Endothelial cell (in vitro differentiated cells): ENCODE data around the gene ALG14. TPM values are rescaled to one million over a fixed set of nuclear protein-coding genes. Genes with fewer than 3 reads are reported as not detected.

Experiments
- DNase-seq: peaks from one replicate; pipeline ENCODE4 v3.0.0; 2021; ENCODE audit warnings: low spot score
- H3K27ac Mint-ChIP-seq: one replicate; pipeline ENCODE4 v1.8.0; 2021; ENCODE audit warnings: mixed read lengths, inconsistent platforms; ENCODE audit not compliant: unreplicated experiment
- H3K27me3 Mint-ChIP-seq: one replicate; pipeline ENCODE4 v1.8.0; 2021; ENCODE audit warnings: mild to moderate bottlenecking, moderate library complexity, mixed read lengths, inconsistent platforms; ENCODE audit not compliant: unreplicated experiment
- H3K36me3 Mint-ChIP-seq: one replicate; pipeline ENCODE4 v1.8.0; 2021; ENCODE audit warnings: mild to moderate bottlenecking, low read depth, mixed read lengths, inconsistent platforms; ENCODE audit not compliant: unreplicated experiment
- H3K4me1 Mint-ChIP-seq: one replicate; pipeline ENCODE4 v1.8.0; 2021; ENCODE audit warnings: mild to moderate bottlenecking, mixed read lengths, inconsistent platforms; ENCODE audit not compliant: unreplicated experiment
- H3K4me3 Mint-ChIP-seq: one replicate; pipeline ENCODE4 v1.8.0; 2021; ENCODE audit warnings: mild to moderate bottlenecking, mixed read lengths, inconsistent platforms; ENCODE audit not compliant: unreplicated experiment
- H3K9me3 Mint-ChIP-seq: one replicate; pipeline ENCODE4 v1.8.0; 2021; ENCODE audit warnings: mixed read lengths, inconsistent platforms; ENCODE audit not compliant: unreplicated experiment
- total RNA-seq: library from RNA; stranded (reverse); fragmentation: NEBNext Ultra II Directional; extraction: Animal tissue kit (Norgen Biotek cat#: 25700); gene quantifications from one replicate; pipeline ENCODE4 v1.2.1, GENCODE V29; 2021; ENCODE audit not compliant: unreplicated experiment
- TF ChIP-seq, protein P1 (sequence below): fragments of 200-600 bp; sonication (generic); IDR thresholded peaks from one replicate; pipeline ENCODE4 v1.5.0; 2021; ENCODE audit warnings: antibody characterized with exemption; ENCODE audit not compliant: unreplicated experiment

Gene ALG14
- total RNA-seq, 1 donor from 2014 or later = 2.2 TPM

DNA sequence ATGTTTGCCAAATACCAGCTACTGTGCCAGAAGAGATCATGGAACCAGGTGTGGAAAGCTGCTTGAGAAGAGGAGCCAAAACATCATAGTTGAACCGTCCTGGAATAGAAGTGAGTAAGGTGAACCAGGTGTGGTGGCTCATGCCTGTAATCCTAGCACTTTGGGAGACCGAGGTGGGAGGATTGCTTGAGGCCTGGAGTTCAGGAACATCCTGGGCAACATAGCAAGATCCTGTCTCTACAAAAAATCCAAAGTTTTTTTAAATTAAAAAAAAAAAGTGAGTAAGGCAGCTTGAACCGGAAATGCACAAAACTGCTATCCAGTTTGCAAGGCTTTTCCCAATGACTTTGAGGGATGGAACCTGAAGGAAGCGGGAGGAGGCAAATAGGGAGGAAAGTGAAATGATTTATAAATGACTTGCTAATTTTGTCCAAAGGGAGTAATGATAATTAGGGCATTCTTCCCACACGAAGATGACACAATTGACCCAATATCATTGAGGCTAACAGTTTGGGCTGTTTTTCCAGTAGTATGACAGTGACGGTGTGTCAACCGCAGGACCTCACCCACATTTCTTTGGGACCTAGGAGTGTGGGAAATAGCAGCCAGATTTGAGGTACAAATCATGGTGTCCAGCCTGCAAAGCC lies 144.3 kb downstream of the ALG14 start:
- no peak for DNase-seq
- H3K4me3 Mint-ChIP-seq = peak overlapping the region; percentile 99
- TF ChIP-seq, protein P1, sequence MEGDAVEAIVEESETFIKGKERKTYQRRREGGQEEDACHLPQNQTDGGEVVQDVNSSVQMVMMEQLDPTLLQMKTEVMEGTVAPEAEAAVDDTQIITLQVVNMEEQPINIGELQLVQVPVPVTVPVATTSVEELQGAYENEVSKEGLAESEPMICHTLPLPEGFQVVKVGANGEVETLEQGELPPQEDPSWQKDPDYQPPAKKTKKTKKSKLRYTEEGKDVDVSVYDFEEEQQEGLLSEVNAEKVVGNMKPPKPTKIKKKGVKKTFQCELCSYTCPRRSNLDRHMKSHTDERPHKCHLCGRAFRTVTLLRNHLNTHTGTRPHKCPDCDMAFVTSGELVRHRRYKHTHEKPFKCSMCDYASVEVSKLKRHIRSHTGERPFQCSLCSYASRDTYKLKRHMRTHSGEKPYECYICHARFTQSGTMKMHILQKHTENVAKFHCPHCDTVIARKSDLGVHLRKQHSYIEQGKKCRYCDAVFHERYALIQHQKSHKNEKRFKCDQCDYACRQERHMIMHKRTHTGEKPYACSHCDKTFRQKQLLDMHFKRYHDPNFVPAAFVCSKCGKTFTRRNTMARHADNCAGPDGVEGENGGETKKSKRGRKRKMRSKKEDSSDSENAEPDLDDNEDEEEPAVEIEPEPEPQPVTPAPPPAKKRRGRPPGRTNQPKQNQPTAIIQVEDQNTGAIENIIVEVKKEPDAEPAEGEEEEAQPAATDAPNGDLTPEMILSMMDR = no peak
- H3K4me1 Mint-ChIP-seq = peaks cover 51% of the 10 kb centered on the region
- no peaks in the 10 kb centered on the region for H3K9me3 Mint-ChIP-seq
- H3K36me3 Mint-ChIP-seq = peaks cover 32% of the 10 kb centered on the region
- peaks cover 18% of the 10 kb centered on the region for H3K27me3 Mint-ChIP-seq
- peak overlapping the region; percentile 99 for H3K27ac Mint-ChIP-seq

DNA sequence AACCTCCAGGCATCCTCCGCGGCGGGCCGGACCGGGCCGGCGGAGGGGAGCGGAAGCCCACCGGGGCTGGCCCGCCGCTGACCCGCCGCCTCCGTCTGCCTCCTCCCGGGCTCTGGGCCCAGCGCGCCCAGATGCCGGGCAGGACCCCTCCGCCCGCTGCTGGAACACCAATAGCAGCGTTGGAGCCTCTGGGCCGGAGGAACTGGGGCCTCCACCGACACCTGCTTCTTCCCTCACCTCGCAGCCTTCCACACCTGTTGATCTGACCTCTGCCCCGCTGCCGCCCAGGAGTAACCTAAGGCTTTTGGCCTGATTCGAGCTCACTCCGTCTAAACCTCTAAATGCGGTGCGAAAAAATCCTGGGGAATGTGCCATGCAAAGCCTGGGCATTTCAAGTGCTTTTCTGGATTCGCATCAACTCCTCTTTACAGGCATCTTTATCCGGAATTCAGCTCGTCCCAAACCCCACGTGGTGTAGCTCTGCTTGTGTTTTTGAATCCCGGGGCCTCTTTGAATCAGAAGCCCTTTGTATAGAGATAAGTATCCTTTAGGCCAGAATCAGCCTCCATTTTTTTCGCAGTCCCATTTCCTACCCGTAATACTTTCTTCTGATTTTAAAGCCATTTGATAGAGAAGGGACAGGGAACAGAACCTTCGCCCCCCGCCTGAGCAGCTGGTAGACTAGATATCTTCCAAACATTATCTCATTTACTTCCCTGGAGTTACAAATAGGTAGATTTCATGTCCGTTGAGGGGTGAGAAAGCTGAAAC lies 145.2 kb downstream of the ALG14 start:
- Mint-ChIP-seq H3K4me1 (peaks cover 59% of the 10 kb centered on the region), H3K27ac (peak overlapping the region; percentile 99), H3K4me3 (peak overlapping the region; percentile 99), H3K27me3 (peaks cover 23% of the 10 kb centered on the region), H3K36me3 (peaks cover 34% of the 10 kb centered on the region), H3K9me3 (no peaks in the 10 kb centered on the region)
- TF ChIP-seq, protein P1 = no peak
- no peak for DNase-seq

DNA sequence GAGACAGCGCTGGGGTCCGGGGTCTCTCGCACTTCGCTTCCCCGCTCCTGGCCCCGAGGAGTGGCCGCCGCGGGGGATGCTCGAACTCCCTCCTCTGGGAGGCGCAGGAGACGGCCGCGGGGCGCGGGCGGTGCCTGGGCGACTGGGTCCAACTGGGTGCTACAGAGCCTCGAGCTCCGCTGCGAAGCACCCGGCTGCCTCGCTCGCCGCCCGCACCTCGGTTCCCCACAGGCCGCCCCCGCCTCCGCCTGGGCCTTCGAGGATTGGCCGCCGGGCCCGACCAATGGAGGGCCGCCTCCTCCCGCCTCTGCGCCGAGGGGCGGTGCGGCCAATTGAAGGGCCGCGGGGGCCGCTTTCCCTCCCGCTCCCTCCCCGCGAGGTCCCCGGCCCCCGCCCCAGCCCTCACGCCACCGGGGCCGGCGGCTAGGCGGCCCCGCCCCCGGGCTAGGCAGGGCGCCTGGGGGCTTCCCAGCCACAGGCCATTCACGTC lies 145.8 kb downstream of the ALG14 start, which contains the start of gene CNN3:
Gene CNN3, minus strand, starts transcription at position 196 of the 490 bp plus-strand sequence. CDS start 216 bp downstream, outside the sequence.
- peaks cover 64% of the 10 kb centered on the region for H3K4me1 Mint-ChIP-seq

DNA sequence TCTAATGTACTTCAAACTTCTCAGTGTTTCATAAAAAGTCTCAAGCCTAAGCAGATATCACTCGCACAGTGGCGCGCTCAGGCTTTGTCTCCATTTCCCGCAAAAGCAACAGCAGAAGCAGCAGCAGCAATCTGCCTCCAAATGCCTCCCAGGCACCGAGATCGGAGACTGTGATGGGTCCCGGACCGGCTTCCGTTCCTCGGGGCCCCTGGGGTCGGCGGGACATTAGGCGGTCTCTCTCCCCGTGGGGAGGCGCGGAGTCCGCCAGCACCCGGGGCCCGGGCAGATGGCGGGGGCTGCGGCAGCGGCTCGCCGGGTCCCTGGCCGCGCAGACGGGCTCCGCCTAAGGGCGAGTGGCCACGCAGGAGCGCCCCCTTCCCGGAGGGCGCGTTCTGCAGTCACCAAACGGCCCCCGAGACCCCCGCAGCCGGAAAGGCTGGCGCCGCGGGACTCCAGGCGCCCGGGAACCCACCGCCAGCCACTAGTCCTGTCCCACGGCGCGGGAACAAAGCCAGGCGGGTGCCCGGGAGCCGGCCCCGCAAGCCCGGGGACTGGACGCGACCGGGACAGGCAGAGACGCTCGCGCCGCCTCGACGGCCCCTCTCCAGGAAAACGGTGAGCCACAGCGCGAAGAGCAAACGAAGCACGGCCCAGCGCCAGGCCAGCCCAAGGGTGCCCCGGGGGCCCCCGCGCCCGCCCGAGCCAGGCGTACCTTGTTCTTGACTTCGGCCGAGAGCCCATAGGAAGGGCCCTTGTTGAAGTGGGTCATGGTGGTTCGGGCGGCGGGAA lies 146.4 kb downstream of the ALG14 start:
- peak; percentile 77 for DNase-seq

More for the DNA sequence above, 145.8 kb downstream of the ALG14 start, which contains the start of gene CNN3:
- peak; percentile 94 for DNase-seq
- Mint-ChIP-seq H3K4me3 (peak within 1 kb of the TSS; percentile 100), H3K27me3 (peaks cover 26% of the 10 kb centered on the region), H3K36me3 (peaks cover 34% of the 10 kb centered on the region), H3K9me3 (no peaks in the 10 kb centered on the region), H3K27ac (peak within 1 kb of the TSS; percentile 100)
- TF ChIP-seq, protein P1 = no peak

More for the DNA sequence above, 146.4 kb downstream of the ALG14 start:
- Mint-ChIP-seq H3K4me3 (peak overlapping the region; percentile 100), H3K27ac (peak overlapping the region; percentile 100), H3K27me3 (peaks cover 26% of the 10 kb centered on the region), H3K4me1 (peaks cover 70% of the 10 kb centered on the region), H3K36me3 (peaks cover 34% of the 10 kb centered on the region), H3K9me3 (no peaks in the 10 kb centered on the region)
- TF ChIP-seq, protein P1 = no peak
